ENCODE data around the gene TCERG1.

The TCERG1 gene

GRCh38 chr5:146448783-146449519 is 1.8 kb downstream of the TCERG1 start:
- H3K4me3 ChIP-seq: peak overlapping the region; percentile 78 to 100 (median 93)
- peak overlapping the region; percentile 96 to 100 (median 99) for H3K9ac ChIP-seq
- peak overlapping the region; percentile 78 to 92 (median 87) for H3K4me2 ChIP-seq

GRCh38 chr5:146450002-146450401 is 2.9 kb downstream of the TCERG1 start:
- peak overlapping the region in 10 of 11 experiments; percentile 78 to 92 (median 88); a peak in 15 of 22 replicates for H3K4me2 ChIP-seq
- peaks cover 64 to 73% (median 68%) of the 10 kb centered on the region in 11 experiments; a peak in 21 of 22 replicates for H4K20me1 ChIP-seq

More at GRCh38 chr5:146448783-146449519, 1.8 kb downstream of the TCERG1 start:
- Histone ChIP-seq H3K36me3 (peaks cover 0 to 28% (median 16%) of the 10 kb centered on the region in 11 experiments; a peak in 16 of 22 replicates), H3K27ac (peak overlapping the region in 3 of 11 experiments; percentile 97 to 100 (median 97); a peak in 2 of 22 replicates), H3K27me3 (no peaks in the 10 kb centered on the region), H4K20me1 (peaks cover 53 to 62% (median 58%) of the 10 kb centered on the region in 11 experiments; a peak in 21 of 22 replicates), H3K4me1 (peaks cover 18 to 36% (median 23%) of the 10 kb centered on the region in 10 experiments), H3K9me3 (replicated peaks in 1 of 11) (peaks cover 7 to 12% (median 10%) of the 10 kb centered on the region in 11 experiments; a peak in 15 of 22 replicates)
- no peak for TF ChIP-seq Cebpa-rat (IDR thresholded peaks at IDR 0.05)

GRCh38 chr5:146451411-146451810 is 4.3 kb downstream of the TCERG1 start:
- H3K4me3 ChIP-seq: no peak overlapping the region
- peaks cover 18 to 36% (median 23%) of the 10 kb centered on the region in 10 experiments for H3K4me1 ChIP-seq
- H3K9ac ChIP-seq: 0 out of 22 replicates have a peak overlapping the region, but pooled peaks of 1 of the 11 experiments have one; percentile 5
- H4K20me1 ChIP-seq: peaks cover 76 to 87% (median 83%) of the 10 kb centered on the region in 11 experiments; a peak in 21 of 22 replicates
- H3K9me3 ChIP-seq (replicated peaks in 1 of 11): peaks cover 2 to 4% (median 3%) of the 10 kb centered on the region in 11 experiments; a peak in 15 of 22 replicates
- H3K36me3 ChIP-seq: peaks cover 20 to 53% (median 41%) of the 10 kb centered on the region in 11 experiments
- no peak overlapping the region for H3K27ac ChIP-seq
- peak overlapping the region in 4 of 11 experiments; percentile 13 to 92 (median 53); a peak in 6 of 22 replicates for H3K4me2 ChIP-seq
- no peak for TF ChIP-seq Cebpa-rat (IDR thresholded peaks at IDR 0.05)
- H3K27me3 ChIP-seq: no peaks in the 10 kb centered on the region

More at GRCh38 chr5:146450002-146450401, 2.9 kb downstream of the TCERG1 start:
- no peak for TF ChIP-seq Cebpa-rat (IDR thresholded peaks at IDR 0.05)
- Histone ChIP-seq H3K36me3 (peaks cover 6 to 38% (median 27%) of the 10 kb centered on the region in 11 experiments), H3K9ac (peak overlapping the region in 1 of 11 experiments; percentile 40; a peak in 1 of 22 replicates), H3K9me3 (replicated peaks in 1 of 11) (peaks cover 7 to 12% (median 10%) of the 10 kb centered on the region in 11 experiments; a peak in 15 of 22 replicates), H3K27ac (no peak overlapping the region), H3K4me1 (peaks cover 18 to 36% (median 23%) of the 10 kb centered on the region in 10 experiments), H3K4me3 (no peak overlapping the region), H3K27me3 (no peaks in the 10 kb centered on the region)

GRCh38 chr5:146457431-146457830 is 10.3 kb downstream of the TCERG1 start:
- TF ChIP-seq Cebpa-rat (IDR thresholded peaks at IDR 0.05): no peak
- Histone ChIP-seq H3K4me2 (no peak overlapping the region), H3K9ac (no peak overlapping the region), H3K4me1 (0 out of 20 replicates have a peak, but pooled peaks cover 0 to 3% (median 0%) of the 10 kb centered on the region in 10 experiments), H3K27ac (no peak overlapping the region), H3K4me3 (no peak overlapping the region), H3K27me3 (no peaks in the 10 kb centered on the region), H3K9me3 (replicated peaks in 1 of 11) (no peaks in the 10 kb centered on the region), H4K20me1 (peaks cover 50 to 100% (median 99%) of the 10 kb centered on the region in 11 experiments; a peak in 21 of 22 replicates), H3K36me3 (peaks cover 79 to 100% (median 98%) of the 10 kb centered on the region in 11 experiments)

GRCh38 chr5:146458894-146459293 is 11.8 kb downstream of the TCERG1 start:
- TF ChIP-seq Cebpa-rat (IDR thresholded peaks at IDR 0.05): no peak
- H4K20me1 ChIP-seq: peaks cover 35 to 100% (median 98%) of the 10 kb centered on the region in 11 experiments; a peak in 21 of 22 replicates
- H3K27me3 ChIP-seq: no peaks in the 10 kb centered on the region
- no peak overlapping the region for H3K27ac ChIP-seq
- H3K36me3 ChIP-seq: peaks cover 93 to 100% (median 100%) of the 10 kb centered on the region in 11 experiments
- H3K9ac ChIP-seq: peak overlapping the region in 1 of 11 experiments; percentile 32; a peak in 1 of 22 replicates
- H3K9me3 ChIP-seq (replicated peaks in 1 of 11): no peaks in the 10 kb centered on the region
- no peak overlapping the region for H3K4me3 ChIP-seq
- no peak overlapping the region for H3K4me2 ChIP-seq
- H3K4me1 ChIP-seq: no peaks in the 10 kb centered on the region

- Histone ChIP-seq H3K27ac (no peak overlapping the region), H3K9ac (no peak overlapping the region), H3K36me3 (peaks cover 93 to 100% (median 100%) of the 10 kb centered on the region in 11 experiments)
Observed at GRCh38 chr5:146461319-146461718, 14.2 kb downstream of the TCERG1 start.

GRCh38 chr5:146463446-146463845 is 16.3 kb downstream of the TCERG1 start:
- TF ChIP-seq Cebpa-rat (IDR thresholded peaks at IDR 0.05): no peak
- H3K27ac ChIP-seq: no peak overlapping the region
- no peak overlapping the region for H3K4me3 ChIP-seq
- H4K20me1 ChIP-seq: peaks cover 34 to 100% (median 98%) of the 10 kb centered on the region in 11 experiments; a peak in 21 of 22 replicates
- H3K27me3 ChIP-seq: no peaks in the 10 kb centered on the region
- peaks cover 83 to 99% (median 91%) of the 10 kb centered on the region in 11 experiments for H3K36me3 ChIP-seq
- H3K9me3 ChIP-seq (replicated peaks in 1 of 11): no peaks in the 10 kb centered on the region
- H3K4me2 ChIP-seq: no peak overlapping the region
- no peak overlapping the region for H3K9ac ChIP-seq
- no peaks in the 10 kb centered on the region for H3K4me1 ChIP-seq

More at GRCh38 chr5:146461319-146461718, 14.2 kb downstream of the TCERG1 start:
- no peak overlapping the region for H3K4me3 ChIP-seq
- no peak overlapping the region for H3K4me2 ChIP-seq
- no peaks in the 10 kb centered on the region for H3K27me3 ChIP-seq
- no peaks in the 10 kb centered on the region for H3K9me3 ChIP-seq (replicated peaks in 1 of 11)
- peaks cover 23 to 100% (median 98%) of the 10 kb centered on the region in 11 experiments; a peak in 20 of 22 replicates for H4K20me1 ChIP-seq
- TF ChIP-seq Cebpa-rat (IDR thresholded peaks at IDR 0.05): no peak
- no peaks in the 10 kb centered on the region for H3K4me1 ChIP-seq

- H3K4me1 ChIP-seq: no peaks in the 10 kb centered on the region
Observed at GRCh38 chr5:146466521-146467349, 19.6 kb downstream of the TCERG1 start.

More at GRCh38 chr5:146466521-146467349, 19.6 kb downstream of the TCERG1 start:
- H3K27me3 ChIP-seq: no peaks in the 10 kb centered on the region
- H3K36me3 ChIP-seq: peaks cover 76 to 97% (median 87%) of the 10 kb centered on the region in 11 experiments
- no peak overlapping the region for H3K9ac ChIP-seq
- no peak overlapping the region for H3K27ac ChIP-seq
- H3K9me3 ChIP-seq (replicated peaks in 1 of 11): no peaks in the 10 kb centered on the region
- TF ChIP-seq Cebpa-rat (IDR thresholded peaks at IDR 0.05): no peak
- H3K4me3 ChIP-seq: no peak overlapping the region
- no peak overlapping the region for H3K4me2 ChIP-seq
- H4K20me1 ChIP-seq: peaks cover 30 to 94% (median 76%) of the 10 kb centered on the region in 11 experiments; a peak in 21 of 22 replicates

Data from BLaER1 treated with 17β-estradiol and CSF1 and Interleukin-3, amounts not matched to agents 10 nM and 100 nM (cell line).